Femur (tissue), 1 donor: ENCODE measurements around the gene MPLKIP.
"Not testable (repeated sequence)": the region's sequence is repeated elsewhere in the genome, so short reads cannot be mapped to it uniquely, and the experiment has no call there.

Experiments
- DNase-seq: peaks from one replicate; pipeline ENCODE4 v3.0.0-alpha.2; 2017

Gene MPLKIP

DNA sequence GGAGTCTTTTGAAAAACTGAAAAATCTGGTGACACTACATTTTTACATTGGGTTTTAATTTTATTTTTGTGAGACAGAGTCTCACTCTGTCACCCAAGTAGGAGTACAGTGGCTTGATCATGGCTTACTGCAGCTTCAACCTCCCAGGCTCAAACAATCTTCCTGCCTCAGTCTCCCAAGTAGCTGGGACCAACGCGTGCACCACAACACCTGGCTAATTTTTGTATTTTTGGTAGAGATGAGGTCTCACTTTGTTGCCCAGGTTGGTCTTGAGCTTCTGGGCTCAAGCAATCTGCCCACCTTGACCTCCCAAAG, 11.5 kb downstream of the MPLKIP start:
- no peak for DNase-seq

DNA sequence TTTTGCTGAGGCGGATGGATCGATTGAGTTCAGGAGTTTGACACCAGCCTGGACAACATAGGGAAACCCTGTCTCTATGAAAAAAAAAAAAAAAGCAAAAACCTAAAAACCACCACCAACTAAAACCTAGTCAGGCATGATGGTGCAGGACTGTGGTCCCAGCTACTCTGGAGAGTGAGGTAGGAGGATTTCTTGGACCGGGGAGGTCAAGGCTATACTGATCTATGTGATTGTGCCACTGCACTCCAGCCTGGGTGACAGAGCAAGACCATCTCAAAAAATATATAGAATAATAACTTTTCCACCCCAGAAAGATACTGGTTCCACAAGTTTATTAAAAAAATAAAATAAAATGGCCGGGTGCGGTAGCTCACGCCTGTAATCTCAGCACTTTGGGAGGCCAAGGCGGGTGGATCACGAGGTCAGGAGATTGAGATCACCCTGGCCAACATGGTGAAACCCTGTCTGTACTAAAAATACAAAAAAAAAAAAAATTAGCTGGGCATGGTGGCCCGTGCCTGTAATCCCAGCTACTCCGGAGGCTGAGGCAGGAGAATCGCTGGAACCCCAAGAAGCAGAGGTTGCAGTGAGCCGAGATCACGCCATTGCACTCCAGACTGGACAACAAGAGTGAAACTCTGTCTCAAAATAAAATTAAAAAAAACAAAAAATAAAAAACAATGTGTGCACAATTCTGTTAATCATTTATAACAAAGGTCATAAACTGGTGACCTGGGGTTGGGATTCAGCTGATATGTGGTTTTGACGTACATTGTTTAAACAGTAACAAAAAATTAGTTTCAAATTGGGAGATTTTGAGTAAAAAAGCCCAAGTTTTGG, 12.1 kb downstream of the MPLKIP start:
- not testable (repeated sequence) for DNase-seq

GRCh38 chr7:40120020-40120419, 14.4 kb downstream of the MPLKIP start:
- DNase-seq: no peak

DNA sequence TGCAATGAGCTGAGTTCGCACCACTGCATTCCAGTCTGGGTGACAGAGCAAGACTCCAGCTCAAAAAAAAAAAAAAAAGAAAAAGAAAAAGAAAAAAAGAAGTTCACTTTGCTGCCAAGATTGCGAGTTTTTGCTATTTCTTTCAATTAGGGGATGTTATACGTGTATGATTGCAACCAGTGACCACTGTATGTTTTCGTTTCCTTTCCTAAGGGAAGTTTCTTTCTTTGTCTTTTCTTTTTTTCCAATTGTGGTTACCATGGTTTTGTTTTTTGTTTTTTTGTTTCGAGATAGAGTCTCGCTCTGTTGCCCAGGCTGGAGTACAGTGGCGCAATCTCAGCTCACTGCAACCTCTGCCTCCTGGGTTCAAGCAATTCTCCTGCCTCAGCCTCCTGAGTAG, 16.2 kb downstream of the MPLKIP start:
- not testable (repeated sequence) for DNase-seq

DNA sequence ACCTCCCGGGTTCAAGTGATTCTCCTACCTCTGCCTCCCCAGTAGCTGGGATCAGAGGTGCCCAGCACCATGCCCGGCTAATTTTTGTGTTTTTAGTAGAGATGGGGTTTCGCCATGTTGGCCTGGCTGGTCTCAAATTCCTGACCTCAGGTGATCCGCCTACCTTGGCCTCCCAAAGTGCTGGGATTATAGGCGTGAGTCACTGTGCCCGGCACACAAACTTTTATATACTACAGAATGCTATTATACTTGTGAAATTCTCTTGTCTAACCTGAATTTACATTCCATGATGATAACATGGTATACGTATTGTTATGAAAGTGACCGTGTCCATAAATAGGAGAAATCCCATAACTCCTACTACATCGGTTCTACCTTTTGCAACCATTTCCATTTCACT, 17.2 kb downstream of the MPLKIP start:
- not testable (repeated sequence) for DNase-seq

- DNase-seq: no peak
Observed at GRCh38 chr7:40115936-40116335, 18.5 kb downstream of the MPLKIP start.

- DNase-seq: no peak
Observed at GRCh38 chr7:40105879-40106473, 28.4 kb downstream of the MPLKIP start.

GRCh38 chr7:40102897-40103296, 31.5 kb downstream of the MPLKIP start:
- no peak for DNase-seq

DNA sequence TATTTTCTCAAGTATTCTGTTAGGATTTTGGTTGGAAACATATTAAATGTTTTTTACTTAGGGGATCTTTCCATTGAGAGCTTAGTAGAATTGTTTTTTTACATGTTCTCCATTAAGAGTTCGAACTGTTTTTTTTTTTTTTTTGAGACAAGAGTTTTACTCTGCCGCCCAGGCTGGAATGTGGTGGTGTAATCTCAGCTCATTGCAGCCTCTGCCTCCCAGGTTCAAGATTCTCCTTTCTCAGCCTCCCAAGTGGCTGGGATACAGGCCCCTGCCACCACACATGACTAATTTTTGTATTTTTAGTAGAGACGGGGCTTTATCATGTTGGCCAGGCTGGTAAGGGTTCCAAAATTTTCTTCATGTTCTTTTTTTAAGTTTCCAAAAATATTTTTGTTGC, 33.2 kb downstream of the MPLKIP start:
- DNase-seq: no peak

- DNase-seq: no peak
Observed at GRCh38 chr7:40099837-40100236, 34.6 kb downstream of the MPLKIP start.

DNA sequence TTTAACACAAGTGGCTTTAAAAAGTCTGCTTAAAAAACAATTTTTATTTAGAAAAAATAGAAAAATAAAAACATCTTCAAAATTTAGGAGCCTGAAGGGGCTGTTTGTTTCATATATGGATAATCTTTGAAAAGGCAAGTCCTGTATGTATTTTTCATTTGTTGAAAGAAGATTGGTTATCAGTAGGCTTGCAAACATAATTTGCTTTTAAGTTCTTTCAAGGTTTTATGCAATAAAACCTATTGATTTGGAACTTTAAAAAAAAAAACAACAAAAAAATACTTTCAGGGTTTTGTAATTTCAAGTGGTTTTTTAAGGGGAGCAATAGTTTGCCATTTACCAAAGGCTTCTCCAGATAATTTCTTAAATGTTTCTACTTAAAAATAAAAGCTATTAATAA, 35.6 kb downstream of the MPLKIP start:
- DNase-seq: no peak

GRCh38 chr7:40097728-40098127, 36.7 kb downstream of the MPLKIP start:
- DNase-seq: no peak

- no peak for DNase-seq
Observed at GRCh38 chr7:40095695-40096327, 38.6 kb downstream of the MPLKIP start.

- no peak for DNase-seq
Observed at GRCh38 chr7:40095230-40095629, 39.2 kb downstream of the MPLKIP start.

- no peak for DNase-seq
Observed at GRCh38 chr7:40093631-40094350, 40.6 kb downstream of the MPLKIP start.

GRCh38 chr7:40092182-40092581, 42.2 kb downstream of the MPLKIP start:
- no peak for DNase-seq

DNA sequence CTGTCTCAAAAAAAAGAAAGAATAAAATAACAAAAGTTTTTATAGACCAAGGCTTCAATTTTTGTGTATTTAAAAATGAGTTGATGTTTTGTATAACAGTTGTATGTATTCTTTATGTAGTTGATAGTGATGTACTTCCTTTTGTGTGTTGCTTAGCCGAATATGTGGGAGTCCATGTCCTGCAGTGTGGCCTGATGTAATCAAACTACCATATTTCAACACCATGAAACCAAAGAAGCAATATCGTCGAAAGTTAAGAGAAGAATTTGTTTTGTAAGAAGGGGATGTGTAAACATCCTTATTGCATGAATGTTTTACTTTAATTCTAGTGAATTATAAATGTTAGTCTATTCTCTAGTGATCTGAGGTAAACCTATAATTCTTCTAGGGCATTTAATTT, 56.6 kb downstream of the MPLKIP start:
- DNase-seq: no peak
